ENCODE data around the gene TRIM22. TPM values are rescaled to one million over a fixed set of nuclear protein-coding genes. Genes with fewer than 3 reads are reported as not detected.

Gene TRIM22
- total and polyA plus RNA-seq, 9 of the 15 experiments (the other 6 are each of a cell fraction or from before 2014, with no cell fraction given): 0.06 to 1.1 (median 0.18) TPM; not detected in 2

DNA sequence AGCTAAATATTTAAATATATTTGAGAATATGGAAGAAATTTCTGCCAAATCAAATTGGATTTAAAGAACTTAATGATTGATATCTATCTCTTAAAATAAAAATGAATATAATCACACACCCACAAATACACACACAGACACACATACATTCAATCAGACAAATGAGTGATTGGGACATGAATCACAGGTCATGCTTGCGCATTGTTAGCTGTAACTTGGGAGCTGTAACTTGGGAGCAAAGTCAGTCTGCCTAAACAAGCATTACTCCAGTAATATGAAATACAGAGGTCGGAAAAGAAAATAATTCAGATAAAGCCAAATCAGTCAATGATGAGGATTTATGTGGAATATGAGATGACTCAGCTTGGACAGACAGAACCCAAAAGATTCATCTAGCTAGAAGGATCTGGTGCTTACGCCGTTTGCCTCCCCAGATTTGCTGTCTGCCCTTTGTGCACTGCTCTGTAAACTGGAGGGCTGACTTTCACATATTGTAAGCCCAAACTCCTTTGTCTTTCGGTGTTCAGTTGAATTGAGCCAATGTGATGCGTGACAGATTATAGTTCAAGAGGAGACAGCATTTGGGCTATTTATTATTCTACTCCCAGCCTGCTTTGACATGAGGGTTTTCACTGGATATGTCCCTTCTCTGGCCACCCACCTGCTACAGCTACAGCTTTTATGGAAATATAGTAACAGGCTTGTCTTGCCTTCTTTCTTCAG is 48.2 kb downstream of the TRIM22 start (continued):
- TF ChIP-seq, protein P1, sequence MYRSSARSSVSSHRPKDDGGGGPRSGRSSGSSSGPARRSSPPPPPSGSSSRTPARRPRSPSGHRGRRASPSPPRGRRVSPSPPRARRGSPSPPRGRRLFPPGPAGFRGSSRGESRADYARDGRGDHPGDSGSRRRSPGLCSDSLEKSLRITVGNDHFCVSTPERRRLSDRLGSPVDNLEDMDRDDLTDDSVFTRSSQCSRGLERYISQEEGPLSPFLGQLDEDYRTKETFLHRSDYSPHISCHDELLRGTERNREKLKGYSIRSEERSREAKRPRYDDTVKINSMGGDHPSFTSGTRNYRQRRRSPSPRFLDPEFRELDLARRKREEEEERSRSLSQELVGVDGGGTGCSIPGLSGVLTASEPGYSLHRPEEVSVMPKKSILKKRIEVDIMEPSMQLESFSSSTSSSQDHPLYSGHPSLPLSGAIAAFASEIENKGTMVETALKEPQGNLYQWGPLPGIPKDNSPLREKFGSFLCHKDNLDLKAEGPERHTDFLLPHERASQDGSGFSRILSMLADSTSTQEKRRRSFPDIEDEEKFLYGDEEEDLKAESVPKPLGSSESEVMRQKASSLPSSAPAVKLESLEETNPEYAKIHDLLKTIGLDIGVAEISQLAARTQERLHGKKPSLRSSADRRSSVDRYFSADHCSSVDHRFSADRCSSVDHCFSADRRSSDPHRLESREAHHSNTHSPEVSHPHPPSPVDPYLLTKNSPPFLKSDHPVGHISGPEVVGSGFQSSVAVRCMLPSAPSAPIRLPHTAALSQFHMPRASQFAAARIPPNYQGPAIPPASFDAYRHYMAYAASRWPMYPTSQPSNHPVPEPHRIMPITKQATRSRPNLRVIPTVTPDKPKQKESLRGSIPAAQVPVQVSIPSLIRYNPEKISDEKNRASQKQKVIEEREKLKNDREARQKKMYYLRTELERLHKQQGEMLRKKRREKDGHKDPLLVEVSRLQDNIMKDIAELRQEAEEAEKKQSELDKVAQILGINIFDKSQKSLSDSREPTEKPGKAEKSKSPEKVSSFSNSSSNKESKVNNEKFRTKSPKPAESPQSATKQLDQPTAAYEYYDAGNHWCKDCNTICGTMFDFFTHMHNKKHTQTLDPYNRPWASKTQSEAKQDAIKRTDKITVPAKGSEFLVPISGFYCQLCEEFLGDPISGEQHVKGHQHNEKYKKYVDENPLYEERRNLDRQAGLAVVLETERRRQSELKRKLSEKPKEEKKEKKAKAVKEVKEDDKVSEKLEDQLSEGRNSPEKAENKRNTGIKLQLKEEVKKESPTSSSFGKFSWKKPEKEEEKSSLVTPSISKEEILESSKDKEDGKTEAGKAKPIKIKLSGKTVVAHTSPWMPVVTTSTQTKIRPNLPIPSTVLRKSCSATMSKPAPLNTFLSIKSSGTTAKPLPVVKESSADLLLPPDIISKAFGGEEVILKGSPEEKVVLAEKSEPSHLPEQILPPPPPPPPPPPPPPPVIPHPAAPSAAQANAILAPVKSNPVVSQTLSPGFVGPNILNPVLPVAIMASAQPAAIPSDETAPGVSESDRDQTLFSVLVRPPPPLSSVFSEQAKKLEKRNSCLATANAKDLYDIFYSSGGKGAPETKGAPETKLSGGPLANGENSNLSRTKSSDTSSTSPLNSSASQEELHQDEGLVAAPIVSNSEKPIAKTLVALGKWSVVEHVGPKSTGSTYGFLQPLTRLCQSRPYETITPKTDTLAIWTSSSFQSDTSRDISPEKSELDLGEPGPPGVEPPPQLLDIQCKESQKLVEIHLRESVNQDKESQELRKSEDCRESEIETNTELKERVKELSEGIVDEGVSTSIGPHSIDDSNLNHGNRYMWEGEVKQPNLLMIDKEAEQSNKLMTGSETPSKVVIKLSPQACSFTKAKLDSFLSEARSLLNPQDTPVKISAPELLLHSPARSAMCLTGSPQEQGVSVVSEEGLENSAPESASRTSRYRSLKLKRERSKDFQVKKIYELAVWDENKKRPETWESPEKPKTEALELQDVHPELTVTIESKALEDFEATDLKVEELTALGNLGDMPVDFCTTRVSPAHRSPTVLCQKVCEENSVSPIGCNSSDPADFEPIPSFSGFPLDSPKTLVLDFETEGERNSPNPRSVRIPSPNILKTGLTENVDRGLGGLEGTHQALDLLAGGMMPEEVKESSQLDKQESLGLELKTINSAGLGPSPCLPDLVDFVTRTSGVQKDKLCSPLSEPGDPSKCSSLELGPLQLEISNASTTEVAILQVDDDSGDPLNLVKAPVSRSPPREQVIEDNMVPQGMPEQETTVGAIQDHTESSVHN (IDR thresholded peaks at IDR 0.05; ENCODE audit: borderline replicate concordance in 1 of 2, low read depth in 1 of 2): no peak
- TF ChIP-seq, protein P2, sequence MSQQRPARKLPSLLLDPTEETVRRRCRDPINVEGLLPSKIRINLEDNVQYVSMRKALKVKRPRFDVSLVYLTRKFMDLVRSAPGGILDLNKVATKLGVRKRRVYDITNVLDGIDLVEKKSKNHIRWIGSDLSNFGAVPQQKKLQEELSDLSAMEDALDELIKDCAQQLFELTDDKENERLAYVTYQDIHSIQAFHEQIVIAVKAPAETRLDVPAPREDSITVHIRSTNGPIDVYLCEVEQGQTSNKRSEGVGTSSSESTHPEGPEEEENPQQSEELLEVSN (IDR thresholded peaks at IDR 0.05; ENCODE audit: borderline replicate concordance in 1 of 2, extremely low read depth in 1 of 2, insufficient read depth in 1 of 2, insufficient read length in 1 of 2, low read depth in 1 of 2, low read length in 1 of 2, poor library complexity in 1 of 2, severe bottlenecking in 1 of 2): no peak
- TF ChIP-seq USF1 (CRISPR knock-in tag; IDR thresholded peaks at IDR 0.05) (no peak), CBX5 (IDR thresholded peaks at IDR 0.05; ENCODE audit: borderline replicate concordance, low read depth) (no peak), MAFK (IDR thresholded peaks at IDR 0.05; ENCODE audit: low read length) (no peak), THRA (IDR thresholded peaks at IDR 0.05) (no peak), ARID3B (CRISPR knock-in tag; IDR thresholded peaks at IDR 0.05; ENCODE audit: borderline replicate concordance) (no peak), ATF1 (CRISPR knock-in tag; IDR thresholded peaks at IDR 0.05) (no peak), ATF1 (tag; IDR thresholded peaks at IDR 0.05) (no peak)
- TF ChIP-seq, protein P3, sequence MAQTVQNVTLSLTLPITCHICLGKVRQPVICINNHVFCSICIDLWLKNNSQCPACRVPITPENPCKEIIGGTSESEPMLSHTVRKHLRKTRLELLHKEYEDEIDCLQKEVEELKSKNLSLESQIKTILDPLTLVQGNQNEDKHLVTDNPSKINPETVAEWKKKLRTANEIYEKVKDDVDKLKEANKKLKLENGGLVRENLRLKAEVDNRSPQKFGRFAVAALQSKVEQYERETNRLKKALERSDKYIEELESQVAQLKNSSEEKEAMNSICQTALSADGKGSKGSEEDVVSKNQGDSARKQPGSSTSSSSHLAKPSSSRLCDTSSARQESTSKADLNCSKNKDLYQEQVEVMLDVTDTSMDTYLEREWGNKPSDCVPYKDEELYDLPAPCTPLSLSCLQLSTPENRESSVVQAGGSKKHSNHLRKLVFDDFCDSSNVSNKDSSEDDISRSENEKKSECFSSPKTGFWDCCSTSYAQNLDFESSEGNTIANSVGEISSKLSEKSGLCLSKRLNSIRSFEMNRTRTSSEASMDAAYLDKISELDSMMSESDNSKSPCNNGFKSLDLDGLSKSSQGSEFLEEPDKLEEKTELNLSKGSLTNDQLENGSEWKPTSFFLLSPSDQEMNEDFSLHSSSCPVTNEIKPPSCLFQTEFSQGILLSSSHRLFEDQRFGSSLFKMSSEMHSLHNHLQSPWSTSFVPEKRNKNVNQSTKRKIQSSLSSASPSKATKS (CRISPR knock-in tag; IDR thresholded peaks at IDR 0.05): no peak

Measured in K562 (cell line).